Keratinocyte (primary cell): Measurements from ENCODE around the gene PPFIA1. TPM values are rescaled to one million over a fixed set of nuclear protein-coding genes. Genes with fewer than 3 reads are reported as not detected.

Experiments used
- DNase-seq: peaks from one replicate; pipeline ENCODE4 v3.0.0-alpha.2; 2011; ENCODE audit warnings: low read depth, missing footprints, low spot score
- FAIRE-seq: peaks from 2 replicates; lab custom pipeline; 2011; peaks lifted over from hg19 to GRCh38; lab: Jason Lieb, UNC
- H2AFZ ChIP-seq: 2 replicates; pipeline ENCODE4 v1.6.0; 2012; ENCODE audit warnings: low read length, control low read depth, inconsistent platforms; ENCODE audit not compliant: control insufficient read depth
- H3K27ac ChIP-seq: 2 replicates; pipeline ENCODE4 v1.5.1; 2011; ENCODE audit warnings: low read length; ENCODE audit not compliant: control insufficient read depth, insufficient read depth
- H3K27me3 ChIP-seq: 3 replicates; pipeline ENCODE4 v1.6.0; 2011; ENCODE audit warnings: low read length; ENCODE audit not compliant: control insufficient read depth, insufficient read depth; ENCODE audit errors: extremely low read depth
- H3K36me3 ChIP-seq, 2 experiments: 2 replicates in 1 of 2; 3 replicates in 1 of 2; pipeline ENCODE4 v1.5.1; 2011; ENCODE audit warnings: low read length in 2 of 2, mild to moderate bottlenecking in 1 of 2; ENCODE audit not compliant: control insufficient read depth in 2 of 2, insufficient read depth in 2 of 2; ENCODE audit errors: extremely low read depth in 1 of 2
- H3K4me1 ChIP-seq: 3 replicates; pipeline ENCODE4 v1.5.1; 2011; ENCODE audit warnings: low read length; ENCODE audit not compliant: control insufficient read depth, insufficient read depth; ENCODE audit errors: extremely low read depth
- H3K4me2 ChIP-seq: 3 replicates; pipeline ENCODE4 v1.6.0; 2011; ENCODE audit warnings: low read depth, low read length; ENCODE audit not compliant: control insufficient read depth, insufficient read depth; ENCODE audit errors: extremely low read depth
- H3K4me3 ChIP-seq, 3 experiments: fragments of 200-600 bp in 1 of 3; sonication (generic) in 1 of 3; 2 replicates in 2 of 3; 3 replicates in 1 of 3; pipeline ENCODE4 v1.5.1; 2011 to 2016; ENCODE audit warnings: low read length in 3 of 3, mild to moderate bottlenecking in 3 of 3, control low read depth in 2 of 3, inconsistent platforms in 1 of 3, low read depth in 1 of 3, mixed read lengths in 1 of 3, mixed run types in 1 of 3, moderate library complexity in 1 of 3; ENCODE audit not compliant: control insufficient read depth in 2 of 3, insufficient read depth in 2 of 3; ENCODE audit errors: extremely low read depth in 1 of 3
- H3K79me2 ChIP-seq: 2 replicates; pipeline ENCODE4 v1.6.0; 2012; ENCODE audit warnings: low read length; ENCODE audit not compliant: control insufficient read depth, insufficient read depth
- H3K9ac ChIP-seq: 3 replicates; pipeline ENCODE4 v1.6.0; 2011; ENCODE audit warnings: low read length; ENCODE audit not compliant: control insufficient read depth, insufficient read depth; ENCODE audit errors: extremely low read depth
- H3K9me1 ChIP-seq: 3 replicates; pipeline ENCODE4 v1.6.0; 2011; ENCODE audit warnings: low read length; ENCODE audit not compliant: control insufficient read depth, insufficient read depth; ENCODE audit errors: extremely low read depth
- H3K9me3 ChIP-seq: 2 replicates; pipeline ENCODE4 v1.5.1; 2012; ENCODE audit warnings: low read depth, low read length; ENCODE audit not compliant: control insufficient read depth
- H4K20me1 ChIP-seq: 3 replicates; pipeline ENCODE4 v1.6.0; 2011; ENCODE audit warnings: low read length; ENCODE audit not compliant: control insufficient read depth, insufficient read depth; ENCODE audit errors: extremely low read depth
- CTCF ChIP-seq, 3 experiments: IDR thresholded peaks in 1 of 3; conservative IDR thresholded peaks in 1 of 3; optimal IDR thresholded peaks in 1 of 3; 2 replicates in 2 of 3; 3 replicates in 1 of 3; pipeline versions ENCODE3 to v1.5.1; 2011; ENCODE audit warnings: low read length in 3 of 3, mild to moderate bottlenecking in 3 of 3, moderate library complexity in 2 of 3, control low read depth in 1 of 3, inconsistent platforms in 1 of 3; ENCODE audit not compliant: insufficient read depth in 2 of 3; ENCODE audit errors: extremely low read depth in 1 of 3
- EZH2 ChIP-seq: IDR thresholded peaks from one replicate; pipeline ENCODE4 v1.6.1; 2012; ENCODE audit warnings: inconsistent platforms, mild to moderate bottlenecking, low read length, moderate library complexity
- dilution Hi-C: fragments of 300-500 bp; cut with MboI; formaldehyde crosslinking; loops from one replicate; pipeline ENCODE4 v1.7.0; 2020; ENCODE audit warnings: low sequenced_read_pairs; ENCODE audit not compliant: extremely low pct_ligation_motif_present
- polyA plus RNA-seq, 5 experiments: library from polyadenylated mRNA; depleted of rRNA in 3 of 5; stranded (reverse) in 3 of 5; stranded (forward) in 1 of 5; unstranded in 1 of 5; fragments of >200 nt; gene quantifications; 1 replicate in 1 of 5; 2 replicates in 3 of 5; 3 replicates in 1 of 5; pipeline versions ENCODE4 v1.2.1 to v1.2.3, GENCODE V29; 2011 to 2012; ENCODE audit warnings: missing spikeins in 2 of 5, low read depth in 1 of 5, low replicate concordance in 1 of 5

Gene PPFIA1
- polyA plus RNA-seq, 1 donor (not counting 4 experiments of a cell fraction or from before 2014, with no cell fraction given): 27.6 TPM

GRCh38 chr11:70365544-70365927 lies 95.0 kb downstream of the PPFIA1 start:
- TF ChIP-seq EZH2: no peak
- no peak for TF ChIP-seq CTCF (optimal IDR thresholded peaks at IDR 0.05 in 1 of 3, IDR thresholded peaks at IDR 0.05 in 1 of 3, conservative IDR thresholded peaks at IDR 0.05 in 1 of 3; ENCODE audit: extremely low read depth in 1 of 3, insufficient read depth in 2 of 3, low read length in 3 of 3)
- Histone ChIP-seq H3K4me1 (no peaks in the 10 kb centered on the region), H4K20me1 (no peaks in the 10 kb centered on the region), H3K27ac (no peak overlapping the region), H3K9ac (no peak overlapping the region), H3K9me3 (no peaks in the 10 kb centered on the region), H3K27me3 (no peaks in the 10 kb centered on the region), H3K4me2 (no peak overlapping the region), H2AFZ (no peak overlapping the region), H3K4me3 (no peak overlapping the region), H3K36me3 (peaks cover 11 to 21% of the 10 kb centered on the region in 2 experiments), H3K79me2 (no peaks in the 10 kb centered on the region), H3K9me1 (no peaks in the 10 kb centered on the region)
- no peak for DNase-seq
- FAIRE-seq: no peak
- dilution Hi-C loops: no loop called here

DNA sequence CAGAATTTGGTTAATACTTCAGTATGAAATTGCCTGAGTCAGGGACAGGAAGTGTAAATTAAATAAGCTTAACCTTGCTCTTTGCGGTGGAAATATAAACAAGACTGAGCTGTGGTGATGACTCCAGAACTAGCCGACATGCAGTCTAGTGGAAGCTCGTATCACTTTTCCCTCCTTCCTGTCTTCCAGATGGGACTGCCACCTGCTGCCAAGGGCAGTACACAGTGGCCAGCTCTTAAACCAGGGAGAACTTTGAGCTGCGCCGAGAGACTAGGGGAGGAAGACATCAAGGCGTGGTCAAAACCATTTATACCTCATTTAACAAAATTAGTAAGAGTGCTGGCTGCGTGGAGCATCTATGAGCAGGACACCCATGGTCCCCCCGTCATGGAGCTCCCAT lies 96.6 kb downstream of the PPFIA1 start:
- Histone ChIP-seq H4K20me1 (no peaks in the 10 kb centered on the region), H3K27me3 (no peaks in the 10 kb centered on the region), H2AFZ (no peak overlapping the region), H3K9me1 (no peaks in the 10 kb centered on the region), H3K4me2 (no peak overlapping the region), H3K9me3 (no peaks in the 10 kb centered on the region), H3K36me3 (peaks cover 6 to 16% of the 10 kb centered on the region in 2 experiments), H3K9ac (no peak overlapping the region), H3K4me3 (no peak overlapping the region), H3K4me1 (no peaks in the 10 kb centered on the region), H3K27ac (no peak overlapping the region), H3K79me2 (peaks cover 6% of the 10 kb centered on the region)
- FAIRE-seq (no peak), DNase-seq (no peak)
- TF ChIP-seq EZH2 (no peak), CTCF (optimal IDR thresholded peaks at IDR 0.05 in 1 of 3, IDR thresholded peaks at IDR 0.05 in 1 of 3, conservative IDR thresholded peaks at IDR 0.05 in 1 of 3; ENCODE audit: extremely low read depth in 1 of 3, insufficient read depth in 2 of 3, low read length in 3 of 3) (no peak)
- dilution Hi-C loops: no loop called here
